GM19395 (cell line): ENCODE measurements around the gene MRGPRE.

ENCODE experiments used
- ATAC-seq: cut with Tn5 transposase; IDR thresholded peaks from one replicate; pipeline ENCODE4 v1.9.1; 2021; ENCODE audit warnings: mild to moderate bottlenecking, moderate library complexity; ENCODE audit not compliant: unreplicated experiment

The MRGPRE gene

DNA sequence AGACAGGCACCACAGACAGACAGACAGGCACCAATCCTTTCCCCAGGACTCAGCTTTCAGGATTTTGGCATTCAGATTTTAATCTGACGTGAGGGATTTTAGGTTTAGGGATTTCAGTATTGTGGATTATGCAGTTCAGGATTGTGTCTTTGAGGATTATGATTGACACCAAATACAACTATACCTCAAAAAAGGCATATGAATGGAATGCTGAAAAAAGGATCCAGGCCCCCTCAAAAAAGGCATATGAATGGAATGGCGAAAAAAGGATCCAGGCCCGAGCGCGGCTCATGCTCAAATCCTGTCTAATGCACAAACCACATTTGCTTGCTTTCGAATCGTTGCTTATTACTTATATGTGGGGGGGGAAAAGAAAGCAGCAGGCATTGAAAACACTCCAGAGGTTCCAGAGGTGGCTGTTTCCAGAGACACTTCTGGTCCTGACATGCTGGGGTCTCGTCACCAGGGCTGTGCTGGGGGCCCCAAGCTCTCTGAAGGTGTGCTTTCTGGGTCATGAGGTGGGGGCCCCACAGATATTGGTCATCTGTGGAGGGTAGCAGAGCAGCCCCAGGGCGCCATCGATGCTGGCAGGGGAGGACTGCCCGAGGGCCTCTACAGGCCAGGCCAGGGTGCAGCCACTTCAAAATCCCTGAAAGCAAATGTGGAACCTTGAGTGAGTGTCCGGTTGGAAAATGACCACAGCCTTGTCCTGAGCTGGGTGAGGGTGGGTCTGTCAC, 50.3 kb downstream of the MRGPRE start:
- ATAC-seq, result no peak

DNA sequence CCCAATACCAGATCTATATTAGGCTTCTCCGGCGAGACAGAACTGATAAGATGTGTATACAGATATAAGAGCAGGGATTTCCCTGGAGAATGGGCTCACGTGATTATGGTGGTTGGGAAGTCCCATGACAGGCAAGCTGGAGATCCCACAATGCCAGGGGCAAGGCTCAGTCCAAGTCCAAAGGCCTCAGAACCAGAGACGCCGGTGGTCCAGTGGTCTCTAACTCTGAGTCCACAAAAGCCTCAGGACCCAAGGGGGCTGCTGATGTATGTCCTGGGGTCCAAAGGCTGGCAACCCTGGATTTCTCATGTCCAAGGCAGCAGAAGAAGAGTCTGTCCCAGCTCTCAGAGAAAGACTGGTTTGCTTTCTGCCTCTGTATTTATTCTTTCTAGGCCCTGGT, 51.3 kb downstream of the MRGPRE start:
- ATAC-seq, result no peak

DNA sequence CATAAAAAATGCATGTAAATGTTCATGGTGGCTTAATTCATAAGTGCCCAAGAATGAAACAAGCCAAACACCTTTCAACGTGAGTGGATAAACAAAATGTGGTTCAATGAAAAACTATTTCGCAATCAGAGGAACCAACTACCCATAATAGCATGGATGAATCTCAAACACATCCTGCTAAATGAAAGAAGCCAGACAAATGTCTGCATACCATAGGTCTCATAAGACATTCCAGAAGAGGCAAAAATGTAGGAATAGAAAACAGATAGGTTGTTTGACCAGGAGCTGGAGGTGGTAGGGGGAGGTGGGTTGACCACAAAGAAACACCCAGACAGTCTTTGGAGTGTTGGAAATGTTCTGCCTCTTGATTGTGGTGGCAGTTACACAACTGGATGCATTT, 53.9 kb downstream of the MRGPRE start:
- ATAC-seq, result no peak

DNA sequence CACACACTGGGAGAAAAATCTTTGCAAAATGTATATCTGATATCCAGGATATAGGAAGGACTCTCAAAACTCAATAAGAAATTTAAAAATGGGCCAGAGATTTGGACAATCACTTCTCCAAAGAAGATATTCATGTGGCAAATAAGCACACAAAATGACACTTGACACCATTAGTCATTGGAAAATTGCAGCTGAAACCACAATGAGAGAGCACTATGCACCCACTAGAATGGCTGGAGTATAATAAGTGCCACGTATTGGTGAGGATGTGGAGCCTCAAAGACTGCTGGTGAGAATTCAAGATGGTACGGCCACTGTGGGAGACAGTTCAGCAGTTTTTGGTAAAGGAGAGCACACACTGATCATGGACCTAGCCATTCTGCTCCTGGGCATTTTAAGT, 54.3 kb downstream of the MRGPRE start:
- no peak for ATAC-seq
